ENCODE data around the gene RPS6KC1. TPM values are rescaled to one million over a fixed set of nuclear protein-coding genes. Genes with fewer than 3 reads are reported as not detected.
"Not testable (repeated sequence)": the region's sequence is repeated elsewhere in the genome, so short reads cannot be mapped to it uniquely, and the experiment has no call there.

Gene RPS6KC1
- total and polyA plus RNA-seq, 4 donors: 2.9 to 41.6 (median 11.1) TPM

DNA sequence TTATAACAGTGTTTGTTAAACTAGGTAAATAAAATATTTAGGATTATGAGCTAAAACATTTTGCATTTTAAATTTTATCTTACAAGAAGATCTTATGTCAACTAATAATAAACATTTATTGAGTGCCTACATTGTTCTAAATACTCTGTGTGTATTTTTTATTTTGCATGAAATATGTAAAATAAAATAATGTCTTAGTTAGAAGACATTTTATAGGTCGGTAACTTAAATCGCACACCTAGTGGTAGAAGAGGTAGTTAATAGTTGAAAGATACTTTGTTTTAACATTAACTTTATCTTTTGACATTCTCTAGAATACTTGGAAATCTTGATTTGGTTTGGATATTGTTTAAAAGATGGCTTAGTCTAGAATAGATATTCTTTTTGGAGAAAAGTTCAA, 60.5 kb downstream of the RPS6KC1 start:
- H3K27me3 ChIP-seq (ENCODE audit: control insufficient read depth in 3 of 3, insufficient read depth in 3 of 3, low read length in 2 of 3): no peaks in the 10 kb centered on the region
- ATAC-seq (ENCODE audit: insufficient read depth, low FRiP score): no peak
- no peaks in the 10 kb centered on the region for H3K9me3 ChIP-seq (ENCODE audit: control insufficient read depth in 4 of 4, insufficient read depth in 3 of 4, low read length in 3 of 4)
- no peak overlapping the region for H3K4me3 ChIP-seq
- no peak overlapping the region for H3K9ac ChIP-seq (ENCODE audit: insufficient read depth in 1 of 2, low read length in 2 of 2)
- TF ChIP-seq, protein P1, sequence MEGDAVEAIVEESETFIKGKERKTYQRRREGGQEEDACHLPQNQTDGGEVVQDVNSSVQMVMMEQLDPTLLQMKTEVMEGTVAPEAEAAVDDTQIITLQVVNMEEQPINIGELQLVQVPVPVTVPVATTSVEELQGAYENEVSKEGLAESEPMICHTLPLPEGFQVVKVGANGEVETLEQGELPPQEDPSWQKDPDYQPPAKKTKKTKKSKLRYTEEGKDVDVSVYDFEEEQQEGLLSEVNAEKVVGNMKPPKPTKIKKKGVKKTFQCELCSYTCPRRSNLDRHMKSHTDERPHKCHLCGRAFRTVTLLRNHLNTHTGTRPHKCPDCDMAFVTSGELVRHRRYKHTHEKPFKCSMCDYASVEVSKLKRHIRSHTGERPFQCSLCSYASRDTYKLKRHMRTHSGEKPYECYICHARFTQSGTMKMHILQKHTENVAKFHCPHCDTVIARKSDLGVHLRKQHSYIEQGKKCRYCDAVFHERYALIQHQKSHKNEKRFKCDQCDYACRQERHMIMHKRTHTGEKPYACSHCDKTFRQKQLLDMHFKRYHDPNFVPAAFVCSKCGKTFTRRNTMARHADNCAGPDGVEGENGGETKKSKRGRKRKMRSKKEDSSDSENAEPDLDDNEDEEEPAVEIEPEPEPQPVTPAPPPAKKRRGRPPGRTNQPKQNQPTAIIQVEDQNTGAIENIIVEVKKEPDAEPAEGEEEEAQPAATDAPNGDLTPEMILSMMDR (IDR thresholded peaks at IDR 0.05; ENCODE audit: control extremely low read depth, extremely low read depth): no peak
- DNase-seq: no peak
- peaks cover 0 to 2% (median 0%) of the 10 kb centered on the region in 5 donors for H3K4me1 ChIP-seq (ENCODE audit: control insufficient read depth in 5 of 5, insufficient read depth in 5 of 5, low read length in 5 of 5)
- peaks cover 0 to 8% (median 2%) of the 10 kb centered on the region in 4 donors for H3K36me3 ChIP-seq (ENCODE audit: control insufficient read depth in 4 of 4, insufficient read depth in 4 of 4, low read length in 4 of 4)
- whole genome bisulfite sequencing, 2 donors: 89 to 93% methylated on average over 2 of the region's 2 CpGs
- no peak overlapping the region for H3K27ac ChIP-seq (ENCODE audit: low read depth in 1 of 2, low read length in 1 of 2)

DNA sequence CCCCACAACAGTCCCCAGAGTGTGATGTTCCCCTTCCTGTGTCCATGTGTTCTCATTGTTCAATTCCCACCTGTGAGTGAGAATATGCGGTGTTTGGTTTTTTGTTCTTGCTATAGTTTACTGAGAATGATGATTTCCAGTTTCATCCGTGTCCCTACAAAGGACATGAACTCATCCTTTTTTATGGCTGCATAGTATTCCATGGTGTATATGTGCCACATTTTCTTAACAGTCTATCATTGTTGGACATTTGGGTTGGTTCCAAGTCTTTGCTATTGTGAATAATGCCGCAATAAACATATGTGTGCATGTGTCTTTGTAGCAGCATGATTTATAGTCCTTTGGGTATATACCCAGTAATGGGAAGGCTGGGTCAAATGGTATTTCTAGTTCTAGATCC, 61.7 kb downstream of the RPS6KC1 start:
- not testable (repeated sequence) for H3K4me3 ChIP-seq; H3K9ac ChIP-seq (ENCODE audit: insufficient read depth in 1 of 2, low read length in 2 of 2); H3K4me1 ChIP-seq (ENCODE audit: control insufficient read depth in 5 of 5, insufficient read depth in 5 of 5, low read length in 5 of 5); ATAC-seq (ENCODE audit: insufficient read depth, low FRiP score); H3K27ac ChIP-seq (ENCODE audit: low read depth in 1 of 2, low read length in 1 of 2); H3K27me3 ChIP-seq (ENCODE audit: control insufficient read depth in 3 of 3, insufficient read depth in 3 of 3, low read length in 2 of 3); DNase-seq; H3K9me3 ChIP-seq (ENCODE audit: control insufficient read depth in 4 of 4, insufficient read depth in 3 of 4, low read length in 3 of 4); H3K36me3 ChIP-seq (ENCODE audit: control insufficient read depth in 4 of 4, insufficient read depth in 4 of 4, low read length in 4 of 4)
- WGBS, 2 donors: 99 to 100% methylated on average over 3 of the region's 3 CpGs

DNA sequence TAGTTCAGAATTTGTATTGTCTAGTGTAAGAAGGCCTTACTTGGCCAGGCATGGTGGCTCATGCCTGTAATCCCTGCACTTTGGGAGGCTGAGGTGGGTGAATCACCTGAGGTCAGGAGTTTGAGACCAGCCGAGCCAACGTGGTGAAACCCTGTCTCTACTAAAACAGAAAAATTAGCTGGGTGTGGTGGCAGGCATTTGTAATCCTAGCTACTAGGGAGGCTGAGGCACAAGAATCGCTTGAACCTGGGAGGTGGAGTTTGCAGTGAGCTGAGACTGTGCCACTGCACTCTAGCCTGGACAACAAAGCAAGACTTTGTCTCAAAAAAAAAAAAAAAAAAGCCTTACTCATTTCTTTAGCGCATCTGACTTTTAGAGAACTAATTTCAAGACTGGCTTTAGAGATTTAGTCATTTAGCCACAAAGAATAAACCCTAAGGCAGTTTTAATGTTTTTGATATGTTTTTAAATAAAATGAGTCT, 66.7 kb downstream of the RPS6KC1 start:
- not testable (repeated sequence) for H3K9me3 ChIP-seq (ENCODE audit: control insufficient read depth in 4 of 4, insufficient read depth in 3 of 4, low read length in 3 of 4); H3K36me3 ChIP-seq (ENCODE audit: control insufficient read depth in 4 of 4, insufficient read depth in 4 of 4, low read length in 4 of 4); ATAC-seq (ENCODE audit: insufficient read depth, low FRiP score); DNase-seq; H3K4me3 ChIP-seq; H3K4me1 ChIP-seq (ENCODE audit: control insufficient read depth in 5 of 5, insufficient read depth in 5 of 5, low read length in 5 of 5); H3K9ac ChIP-seq (ENCODE audit: insufficient read depth in 1 of 2, low read length in 2 of 2); H3K27me3 ChIP-seq (ENCODE audit: control insufficient read depth in 3 of 3, insufficient read depth in 3 of 3, low read length in 2 of 3); H3K27ac ChIP-seq (ENCODE audit: low read depth in 1 of 2, low read length in 1 of 2)
- WGBS, 2 donors: 91 to 96% methylated on average over 4 of the region's 4 CpGs

DNA sequence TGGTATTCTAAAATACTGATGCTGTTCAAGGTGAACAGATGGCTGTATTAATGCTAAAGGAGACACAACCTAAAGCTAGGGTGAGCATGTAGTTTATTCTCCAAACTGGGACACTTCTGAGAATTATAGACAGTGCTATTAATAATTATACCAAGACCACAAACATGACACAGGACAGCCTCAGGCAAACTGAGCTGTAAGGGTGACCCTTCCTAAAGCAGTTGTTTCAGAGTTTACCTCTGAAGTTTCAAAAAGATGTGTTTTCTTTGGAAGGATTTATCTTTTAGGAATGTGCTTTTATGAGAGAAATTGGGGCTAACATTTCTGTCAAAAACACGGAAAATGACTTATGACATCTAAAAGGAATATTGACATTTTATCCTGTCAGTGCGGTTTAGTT, 68.8 kb downstream of the RPS6KC1 start:
- 97% methylated on average over 2 of the region's 2 CpGs for WGBS, 2 donors
- TF ChIP-seq, protein P1 (IDR thresholded peaks at IDR 0.05; ENCODE audit: control extremely low read depth, extremely low read depth): no peak
- H3K9ac ChIP-seq (ENCODE audit: insufficient read depth in 1 of 2, low read length in 2 of 2): no peak overlapping the region

More for the DNA sequence above, 68.8 kb downstream of the RPS6KC1 start:
- H3K4me3 ChIP-seq: no peak overlapping the region
- no peaks in the 10 kb centered on the region for H3K9me3 ChIP-seq (ENCODE audit: control insufficient read depth in 4 of 4, insufficient read depth in 3 of 4, low read length in 3 of 4)
- no peaks in the 10 kb centered on the region for H3K27me3 ChIP-seq (ENCODE audit: control insufficient read depth in 3 of 3, insufficient read depth in 3 of 3, low read length in 2 of 3)
- H3K36me3 ChIP-seq (ENCODE audit: control insufficient read depth in 4 of 4, insufficient read depth in 4 of 4, low read length in 4 of 4): no peaks in the 10 kb centered on the region
- H3K4me1 ChIP-seq (ENCODE audit: control insufficient read depth in 5 of 5, insufficient read depth in 5 of 5, low read length in 5 of 5): peaks cover 0 to 12% (median 0%) of the 10 kb centered on the region in 5 donors
- DNase-seq (no peak), ATAC-seq (ENCODE audit: insufficient read depth, low FRiP score) (no peak)
- H3K27ac ChIP-seq (ENCODE audit: low read depth in 1 of 2, low read length in 1 of 2): no peak overlapping the region
